Smooth muscle cell (in vitro differentiated cells): ENCODE data around the gene VPS35L. TPM values are rescaled to one million over a fixed set of nuclear protein-coding genes. Genes with fewer than 3 reads are reported as not detected.

Experiments used
- DNase-seq: peaks from one replicate; lab custom pipeline; 2025; ENCODE audit not compliant: unreplicated experiment; lab: John Stamatoyannopoulos, UW
- H2AFZ ChIP-seq: fragments of 200-600 bp; sonication (generic); 2 replicates; pipeline ENCODE4 v1.6.0; 2016; ENCODE audit warnings: antibody characterized with exemption, low read depth, mild to moderate bottlenecking
- H3F3A ChIP-seq: fragments of 200-600 bp; sonication (generic); 2 replicates; pipeline ENCODE4 v1.6.0; 2017; ENCODE audit warnings: antibody characterized with exemption, low read depth
- H3K27ac ChIP-seq: fragments of 200-600 bp; sonication (generic); 2 replicates; pipeline ENCODE4 v1.5.1; 2016; ENCODE audit warnings: low read depth, mild to moderate bottlenecking
- H3K27me3 ChIP-seq: fragments of 200-600 bp; sonication (generic); 2 replicates; pipeline ENCODE4 v1.6.1; 2016; ENCODE audit warnings: low read depth, mild to moderate bottlenecking
- H3K36me3 ChIP-seq: fragments of 200-600 bp; sonication (generic); 2 replicates; pipeline ENCODE4 v1.5.1; 2016; ENCODE audit warnings: low read depth
- H3K4me1 ChIP-seq: fragments of 200-600 bp; sonication (generic); 2 replicates; pipeline ENCODE4 v1.5.1; 2016; ENCODE audit warnings: low read depth
- H3K4me2 ChIP-seq: fragments of 200-600 bp; sonication (generic); 2 replicates; pipeline ENCODE4 v1.6.0; 2016; ENCODE audit warnings: mild to moderate bottlenecking
- H3K4me3 ChIP-seq: fragments of 200-600 bp; sonication (generic); 2 replicates; pipeline ENCODE4 v1.5.1; 2016; ENCODE audit warnings: mild to moderate bottlenecking
- H3K79me2 ChIP-seq: fragments of 200-600 bp; sonication (generic); 2 replicates; pipeline ENCODE4 v1.6.0; 2016; ENCODE audit warnings: low read depth, mild to moderate bottlenecking
- H3K9ac ChIP-seq: fragments of 200-600 bp; sonication (generic); 2 replicates; pipeline ENCODE4 v1.6.0; 2016; ENCODE audit warnings: low read depth
- H3K9me3 ChIP-seq: fragments of 200-600 bp; sonication (generic); replicated peaks from 2 replicates; pipeline ENCODE4 v1.5.1; 2016; ENCODE audit warnings: low read depth
- H4K20me1 ChIP-seq: fragments of 200-600 bp; sonication (generic); 2 replicates; pipeline ENCODE4 v1.6.0; 2016; ENCODE audit warnings: low read depth
- WGBS: methylation state at CpG from one replicate; pipeline ENCODE4 v1.1.7; 2016; ENCODE audit warnings: low lambda C conversion rate; 5-methylcytosine and 5-hydroxymethylcytosine counted together
- polyA plus RNA-seq: library from polyadenylated mRNA; unstranded; fragments of >200 nt; fragmentation: Nextera tagmentation; extraction: Ambion mirVana; gene quantifications from 2 replicates; pipeline ENCODE4 v1.2.1, GENCODE V29; 2016
- total RNA-seq: library from RNA; depleted of rRNA; stranded (reverse); fragments of >200 nt; gene quantifications from 2 replicates; pipeline ENCODE4 v1.2.3, GENCODE V29; 2014
- TF ChIP-seq, protein P1 (sequence below): fragments of 200-600 bp; sonication (generic); IDR thresholded peaks from 2 replicates; pipeline ENCODE4 v1.5.1; 2017; ENCODE audit warnings: borderline replicate concordance, mild to moderate bottlenecking, antibody characterized with exemption; ENCODE audit not compliant: insufficient read depth, poor library complexity, severe bottlenecking

The VPS35L gene, protein sequence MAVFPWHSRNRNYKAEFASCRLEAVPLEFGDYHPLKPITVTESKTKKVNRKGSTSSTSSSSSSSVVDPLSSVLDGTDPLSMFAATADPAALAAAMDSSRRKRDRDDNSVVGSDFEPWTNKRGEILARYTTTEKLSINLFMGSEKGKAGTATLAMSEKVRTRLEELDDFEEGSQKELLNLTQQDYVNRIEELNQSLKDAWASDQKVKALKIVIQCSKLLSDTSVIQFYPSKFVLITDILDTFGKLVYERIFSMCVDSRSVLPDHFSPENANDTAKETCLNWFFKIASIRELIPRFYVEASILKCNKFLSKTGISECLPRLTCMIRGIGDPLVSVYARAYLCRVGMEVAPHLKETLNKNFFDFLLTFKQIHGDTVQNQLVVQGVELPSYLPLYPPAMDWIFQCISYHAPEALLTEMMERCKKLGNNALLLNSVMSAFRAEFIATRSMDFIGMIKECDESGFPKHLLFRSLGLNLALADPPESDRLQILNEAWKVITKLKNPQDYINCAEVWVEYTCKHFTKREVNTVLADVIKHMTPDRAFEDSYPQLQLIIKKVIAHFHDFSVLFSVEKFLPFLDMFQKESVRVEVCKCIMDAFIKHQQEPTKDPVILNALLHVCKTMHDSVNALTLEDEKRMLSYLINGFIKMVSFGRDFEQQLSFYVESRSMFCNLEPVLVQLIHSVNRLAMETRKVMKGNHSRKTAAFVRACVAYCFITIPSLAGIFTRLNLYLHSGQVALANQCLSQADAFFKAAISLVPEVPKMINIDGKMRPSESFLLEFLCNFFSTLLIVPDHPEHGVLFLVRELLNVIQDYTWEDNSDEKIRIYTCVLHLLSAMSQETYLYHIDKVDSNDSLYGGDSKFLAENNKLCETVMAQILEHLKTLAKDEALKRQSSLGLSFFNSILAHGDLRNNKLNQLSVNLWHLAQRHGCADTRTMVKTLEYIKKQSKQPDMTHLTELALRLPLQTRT
- 37.2 and 47.4 TPM in 2 replicates for total RNA-seq
- 46.7 and 49.1 TPM in 2 replicates for polyA plus RNA-seq

GRCh38 chr16:19555186-19555937 lies at the start of gene VPS35L:
Gene VPS35L, plus strand, starts transcription at chr16:19555703. Its CDS starts 27 bp downstream, at chr16:19555730.
- Histone ChIP-seq H3K27ac (peak within 1 kb of the TSS; percentile 78), H3K27me3 (no peaks in the 10 kb centered on the region), H4K20me1 (no peaks in the 10 kb centered on the region), H3F3A (peaks cover 11% of the 10 kb centered on the region), H3K4me2 (peak within 1 kb of the TSS; percentile 99), H3K4me3 (peak within 1 kb of the TSS; percentile 87), H3K79me2 (peaks cover 9% of the 10 kb centered on the region), H3K36me3 (no peaks in the 10 kb centered on the region), H3K9me3 (no peaks in the 10 kb centered on the region), H3K4me1 (peaks cover 7% of the 10 kb centered on the region), H2AFZ (peak within 1 kb of the TSS; percentile 99), H3K9ac (peak within 1 kb of the TSS; percentile 93)
- DNase-seq: peak; percentile 91
- TF ChIP-seq, protein P1, sequence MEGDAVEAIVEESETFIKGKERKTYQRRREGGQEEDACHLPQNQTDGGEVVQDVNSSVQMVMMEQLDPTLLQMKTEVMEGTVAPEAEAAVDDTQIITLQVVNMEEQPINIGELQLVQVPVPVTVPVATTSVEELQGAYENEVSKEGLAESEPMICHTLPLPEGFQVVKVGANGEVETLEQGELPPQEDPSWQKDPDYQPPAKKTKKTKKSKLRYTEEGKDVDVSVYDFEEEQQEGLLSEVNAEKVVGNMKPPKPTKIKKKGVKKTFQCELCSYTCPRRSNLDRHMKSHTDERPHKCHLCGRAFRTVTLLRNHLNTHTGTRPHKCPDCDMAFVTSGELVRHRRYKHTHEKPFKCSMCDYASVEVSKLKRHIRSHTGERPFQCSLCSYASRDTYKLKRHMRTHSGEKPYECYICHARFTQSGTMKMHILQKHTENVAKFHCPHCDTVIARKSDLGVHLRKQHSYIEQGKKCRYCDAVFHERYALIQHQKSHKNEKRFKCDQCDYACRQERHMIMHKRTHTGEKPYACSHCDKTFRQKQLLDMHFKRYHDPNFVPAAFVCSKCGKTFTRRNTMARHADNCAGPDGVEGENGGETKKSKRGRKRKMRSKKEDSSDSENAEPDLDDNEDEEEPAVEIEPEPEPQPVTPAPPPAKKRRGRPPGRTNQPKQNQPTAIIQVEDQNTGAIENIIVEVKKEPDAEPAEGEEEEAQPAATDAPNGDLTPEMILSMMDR: peak; percentile 61
- WGBS: under 1% methylated on average over 48 of the region's 53 CpGs

DNA sequence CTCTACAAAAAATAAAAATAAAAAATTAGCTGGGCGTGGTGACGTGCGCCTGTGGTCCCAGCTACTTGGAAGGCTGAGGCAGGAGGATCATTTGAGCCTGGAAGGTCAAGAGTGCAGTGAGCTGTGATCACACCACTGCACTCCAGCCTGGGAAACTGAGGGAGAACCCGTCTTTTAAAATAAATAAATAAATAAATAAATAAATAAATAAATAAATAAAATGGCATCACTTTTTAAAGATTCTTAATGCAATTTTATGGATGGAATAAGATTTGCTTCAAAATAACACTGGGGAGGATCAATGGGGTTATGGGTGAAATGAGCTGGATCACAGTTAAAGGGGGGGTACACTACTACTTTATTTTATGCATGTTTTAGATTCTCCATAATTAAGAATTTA lies 48.5 kb upstream of the VPS35L start:
- Histone ChIP-seq H3K79me2 (no peaks in the 10 kb centered on the region), H3K9me3 (no peaks in the 10 kb centered on the region), H2AFZ (no peak overlapping the region), H3K4me2 (no peak overlapping the region), H3K36me3 (peaks cover 4% of the 10 kb centered on the region), H3F3A (no peaks in the 10 kb centered on the region), H3K4me3 (no peak overlapping the region), H3K9ac (no peak overlapping the region), H4K20me1 (no peaks in the 10 kb centered on the region), H3K27me3 (no peaks in the 10 kb centered on the region), H3K4me1 (no peaks in the 10 kb centered on the region), H3K27ac (no peak overlapping the region)
- DNase-seq: no peak
- TF ChIP-seq, protein P1: no peak
- 98% methylated on average over 4 of the region's 4 CpGs for WGBS

DNA sequence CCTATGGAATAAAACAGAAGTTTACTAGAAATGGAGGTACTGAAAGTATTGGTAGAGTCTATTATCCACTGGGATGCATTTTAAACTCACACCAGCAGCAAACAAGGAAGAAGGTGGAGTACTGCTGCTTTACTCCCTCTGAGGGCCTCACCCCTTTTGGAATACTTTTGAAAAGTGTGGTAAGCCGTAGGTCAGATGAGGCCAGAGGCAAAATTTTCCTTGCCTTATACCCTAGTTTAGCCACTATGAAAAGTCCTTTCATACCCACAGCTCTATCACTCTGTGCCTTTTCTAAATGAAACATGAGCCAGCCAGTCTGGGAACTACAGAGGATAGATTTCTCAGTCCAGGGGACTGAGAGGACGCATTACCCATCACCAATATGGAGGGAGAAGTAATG lies 47.6 kb upstream of the VPS35L start:
- H3F3A ChIP-seq: no peaks in the 10 kb centered on the region
- no peaks in the 10 kb centered on the region for H3K9me3 ChIP-seq
- H4K20me1 ChIP-seq: no peaks in the 10 kb centered on the region
- no peak overlapping the region for H3K9ac ChIP-seq
- H2AFZ ChIP-seq: no peak overlapping the region
- peaks cover 9% of the 10 kb centered on the region for H3K36me3 ChIP-seq
- WGBS: 96% methylated on average over 2 of the region's 2 CpGs
- H3K27me3 ChIP-seq: no peaks in the 10 kb centered on the region
- H3K4me2 ChIP-seq: no peak overlapping the region
- no peaks in the 10 kb centered on the region for H3K4me1 ChIP-seq
- H3K27ac ChIP-seq: no peak overlapping the region
- TF ChIP-seq, protein P1: no peak
- no peak overlapping the region for H3K4me3 ChIP-seq
- no peaks in the 10 kb centered on the region for H3K79me2 ChIP-seq
- no peak for DNase-seq
